Measurements from ENCODE around the gene UBE2F. TPM values are rescaled to one million over a fixed set of nuclear protein-coding genes. Genes with fewer than 3 reads are reported as not detected.

UBE2F gene
- total and polyA plus RNA-seq, 2 donors (not counting 1 experiment from before 2014, with no cell fraction given): 53.7 to 113 TPM

DNA sequence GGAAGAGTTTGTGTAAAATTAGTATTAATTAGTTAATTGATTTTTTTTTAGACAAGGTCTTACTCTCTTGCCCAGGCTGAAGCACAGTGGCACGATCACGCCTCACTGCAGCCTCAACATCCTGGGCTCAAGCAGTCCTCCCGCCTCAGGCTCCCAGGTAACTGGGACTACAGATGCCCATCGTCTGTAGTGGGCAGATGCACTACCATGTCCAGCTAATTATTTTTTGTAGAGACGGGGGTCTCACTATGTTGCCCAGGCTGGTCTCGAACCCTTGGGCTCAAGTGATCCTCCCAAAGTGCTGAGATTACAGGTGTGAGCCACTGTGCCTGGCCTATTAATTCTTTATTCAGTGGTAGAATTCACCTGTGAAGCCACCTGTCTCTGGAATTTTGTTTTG is 41.1 kb downstream of the UBE2F start:
- TF ChIP-seq, protein P1, sequence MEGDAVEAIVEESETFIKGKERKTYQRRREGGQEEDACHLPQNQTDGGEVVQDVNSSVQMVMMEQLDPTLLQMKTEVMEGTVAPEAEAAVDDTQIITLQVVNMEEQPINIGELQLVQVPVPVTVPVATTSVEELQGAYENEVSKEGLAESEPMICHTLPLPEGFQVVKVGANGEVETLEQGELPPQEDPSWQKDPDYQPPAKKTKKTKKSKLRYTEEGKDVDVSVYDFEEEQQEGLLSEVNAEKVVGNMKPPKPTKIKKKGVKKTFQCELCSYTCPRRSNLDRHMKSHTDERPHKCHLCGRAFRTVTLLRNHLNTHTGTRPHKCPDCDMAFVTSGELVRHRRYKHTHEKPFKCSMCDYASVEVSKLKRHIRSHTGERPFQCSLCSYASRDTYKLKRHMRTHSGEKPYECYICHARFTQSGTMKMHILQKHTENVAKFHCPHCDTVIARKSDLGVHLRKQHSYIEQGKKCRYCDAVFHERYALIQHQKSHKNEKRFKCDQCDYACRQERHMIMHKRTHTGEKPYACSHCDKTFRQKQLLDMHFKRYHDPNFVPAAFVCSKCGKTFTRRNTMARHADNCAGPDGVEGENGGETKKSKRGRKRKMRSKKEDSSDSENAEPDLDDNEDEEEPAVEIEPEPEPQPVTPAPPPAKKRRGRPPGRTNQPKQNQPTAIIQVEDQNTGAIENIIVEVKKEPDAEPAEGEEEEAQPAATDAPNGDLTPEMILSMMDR (conservative IDR thresholded peaks at IDR 0.05 in 1 of 2, IDR thresholded peaks at IDR 0.05 in 1 of 2; ENCODE audit: low read depth in 1 of 2, low read length in 2 of 2): no peak
- TF ChIP-seq EZH2 (IDR thresholded peaks at IDR 0.05; ENCODE audit: low read length, missing control alignments): no peak
- no peaks in the 10 kb centered on the region for H3K36me3 ChIP-seq (ENCODE audit: control insufficient read depth, insufficient read depth, low read length)
- H3K27me3 ChIP-seq (ENCODE audit: control insufficient read depth, insufficient read depth, low read length): no peaks in the 10 kb centered on the region

GRCh38 chr2:238009563-238009962 is 42.7 kb downstream of the UBE2F start:
- H3K4me1 ChIP-seq (ENCODE audit: control insufficient read depth, extremely low read depth, insufficient read depth, low read length): no peaks in the 10 kb centered on the region
- no peak for DNase-seq (ENCODE audit: low read depth in 2 of 2)
- H3K27me3 ChIP-seq (ENCODE audit: control insufficient read depth, insufficient read depth, low read length): no peaks in the 10 kb centered on the region
- TF ChIP-seq, protein P1 (conservative IDR thresholded peaks at IDR 0.05 in 1 of 2, IDR thresholded peaks at IDR 0.05 in 1 of 2; ENCODE audit: low read depth in 1 of 2, low read length in 2 of 2): no peak
- TF ChIP-seq EZH2 (IDR thresholded peaks at IDR 0.05; ENCODE audit: low read length, missing control alignments): no peak
- no peak overlapping the region for H2AFZ ChIP-seq (ENCODE audit: low read length)
- H3K27ac ChIP-seq (ENCODE audit: insufficient read depth, low read length): no peak overlapping the region
- H3K9me3 ChIP-seq (ENCODE audit: control insufficient read depth, insufficient read depth, low read depth, low read length): no peaks in the 10 kb centered on the region
- H3K36me3 ChIP-seq (ENCODE audit: control insufficient read depth, insufficient read depth, low read length): no peaks in the 10 kb centered on the region
- no peak overlapping the region for H3K4me3 ChIP-seq (replicated peaks in 1 of 4; ENCODE audit: control extremely low read depth in 1 of 4, insufficient read depth in 1 of 4, low read depth in 3 of 4, low read length in 4 of 4)
- H3K79me2 ChIP-seq (ENCODE audit: control insufficient read depth, insufficient read depth, low read length): no peaks in the 10 kb centered on the region
- no peak overlapping the region for H3K4me2 ChIP-seq (ENCODE audit: extremely low read depth, insufficient read depth, low read length)
- no peaks in the 10 kb centered on the region for H4K20me1 ChIP-seq (ENCODE audit: control insufficient read depth, extremely low read depth, insufficient read depth, low read length)
- H3K9ac ChIP-seq (ENCODE audit: insufficient read depth, low read length): no peak overlapping the region

More for the DNA sequence above, 41.1 kb downstream of the UBE2F start:
- Histone ChIP-seq H3K9ac (ENCODE audit: insufficient read depth, low read length) (no peak overlapping the region), H3K27ac (ENCODE audit: insufficient read depth, low read length) (no peak overlapping the region), H3K4me1 (ENCODE audit: control insufficient read depth, extremely low read depth, insufficient read depth, low read length) (no peaks in the 10 kb centered on the region), H3K79me2 (ENCODE audit: control insufficient read depth, insufficient read depth, low read length) (no peaks in the 10 kb centered on the region), H3K4me3 (replicated peaks in 1 of 4; ENCODE audit: control extremely low read depth in 1 of 4, insufficient read depth in 1 of 4, low read depth in 3 of 4, low read length in 4 of 4) (no peak overlapping the region), H3K9me3 (ENCODE audit: control insufficient read depth, insufficient read depth, low read depth, low read length) (no peaks in the 10 kb centered on the region), H4K20me1 (ENCODE audit: control insufficient read depth, extremely low read depth, insufficient read depth, low read length) (no peaks in the 10 kb centered on the region), H2AFZ (ENCODE audit: low read length) (no peak overlapping the region), H3K4me2 (ENCODE audit: extremely low read depth, insufficient read depth, low read length) (no peak overlapping the region)
- no peak for DNase-seq (ENCODE audit: low read depth in 2 of 2)

DNA sequence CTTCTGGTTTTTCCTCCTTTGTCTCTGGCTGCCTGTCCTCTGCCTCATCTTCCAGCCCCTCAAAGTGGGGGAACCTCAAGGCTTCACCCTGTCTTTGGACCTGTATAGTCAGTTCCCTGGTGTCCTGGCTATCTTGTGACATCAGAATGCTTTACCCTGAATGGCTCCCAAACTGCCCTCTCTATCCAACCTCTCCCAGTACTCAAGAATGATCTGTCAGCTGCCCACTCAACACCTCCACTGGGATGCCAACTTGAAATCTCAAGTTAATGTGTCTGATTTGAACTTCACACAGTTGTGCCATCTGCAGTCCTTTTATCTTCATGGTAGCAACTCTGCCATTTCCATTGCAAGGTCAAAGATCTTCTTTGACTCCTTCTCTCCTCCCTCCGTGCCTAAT is 43.8 kb downstream of the UBE2F start:
- Histone ChIP-seq H3K27me3 (ENCODE audit: control insufficient read depth, insufficient read depth, low read length) (no peaks in the 10 kb centered on the region), H3K4me2 (ENCODE audit: extremely low read depth, insufficient read depth, low read length) (no peak overlapping the region), H3K27ac (ENCODE audit: insufficient read depth, low read length) (no peak overlapping the region), H3K4me3 (replicated peaks in 1 of 4; ENCODE audit: control extremely low read depth in 1 of 4, insufficient read depth in 1 of 4, low read depth in 3 of 4, low read length in 4 of 4) (no peak overlapping the region), H3K4me1 (ENCODE audit: control insufficient read depth, extremely low read depth, insufficient read depth, low read length) (no peaks in the 10 kb centered on the region), H2AFZ (ENCODE audit: low read length) (no peak overlapping the region), H3K9ac (ENCODE audit: insufficient read depth, low read length) (no peak overlapping the region), H3K79me2 (ENCODE audit: control insufficient read depth, insufficient read depth, low read length) (no peaks in the 10 kb centered on the region), H4K20me1 (ENCODE audit: control insufficient read depth, extremely low read depth, insufficient read depth, low read length) (no peaks in the 10 kb centered on the region), H3K36me3 (ENCODE audit: control insufficient read depth, insufficient read depth, low read length) (no peaks in the 10 kb centered on the region), H3K9me3 (ENCODE audit: control insufficient read depth, insufficient read depth, low read depth, low read length) (no peaks in the 10 kb centered on the region)
- no peak for DNase-seq (ENCODE audit: low read depth in 2 of 2)
- TF ChIP-seq EZH2 (IDR thresholded peaks at IDR 0.05; ENCODE audit: low read length, missing control alignments): no peak
- TF ChIP-seq, protein P1 (conservative IDR thresholded peaks at IDR 0.05 in 1 of 2, IDR thresholded peaks at IDR 0.05 in 1 of 2; ENCODE audit: low read depth in 1 of 2, low read length in 2 of 2): no peak

Data from fibroblast of lung (primary cell).